HG03039 (cell line): ENCODE data around the gene PSMB2.

ENCODE experiments used
- ATAC-seq: cut with Tn5 transposase; IDR thresholded peaks from one replicate; pipeline ENCODE4 v1.9.1; 2021; ENCODE audit warnings: mild to moderate bottlenecking, moderate library complexity; ENCODE audit not compliant: unreplicated experiment

Gene PSMB2

GRCh38 chr1:35573198-35574124, 67.9 kb downstream of the PSMB2 start, which contains the start of gene TFAP2E:
Gene TFAP2E, plus strand, starts transcription at chr1:35573314. Its CDS starts 264 bp downstream, at chr1:35573578.
- ATAC-seq, result no peak

GRCh38 chr1:35572296-35572695, 69.0 kb downstream of the PSMB2 start:
- no peak for ATAC-seq

DNA sequence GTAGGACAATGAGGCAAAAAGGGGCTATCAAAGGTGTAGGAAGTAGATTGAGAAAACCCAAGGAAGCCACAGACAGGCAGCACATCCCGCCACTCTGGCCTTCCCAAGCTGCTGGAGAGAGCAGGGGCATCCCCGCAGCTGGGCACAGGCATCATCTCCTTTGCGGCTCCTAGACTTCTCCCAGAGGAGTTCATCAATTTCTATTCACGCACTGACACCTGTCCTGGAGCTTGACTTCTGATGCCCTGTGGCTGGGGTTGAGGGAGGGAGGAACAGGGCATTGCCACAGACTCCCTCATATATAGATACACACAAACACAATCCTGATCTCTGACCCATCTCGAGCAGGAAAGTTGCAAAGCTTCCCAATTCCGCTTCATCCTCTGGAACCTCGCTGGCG, 70.1 kb downstream of the PSMB2 start:
- no peak for ATAC-seq

GRCh38 chr1:35570589-35571137, 70.7 kb downstream of the PSMB2 start:
- no peak for ATAC-seq

DNA sequence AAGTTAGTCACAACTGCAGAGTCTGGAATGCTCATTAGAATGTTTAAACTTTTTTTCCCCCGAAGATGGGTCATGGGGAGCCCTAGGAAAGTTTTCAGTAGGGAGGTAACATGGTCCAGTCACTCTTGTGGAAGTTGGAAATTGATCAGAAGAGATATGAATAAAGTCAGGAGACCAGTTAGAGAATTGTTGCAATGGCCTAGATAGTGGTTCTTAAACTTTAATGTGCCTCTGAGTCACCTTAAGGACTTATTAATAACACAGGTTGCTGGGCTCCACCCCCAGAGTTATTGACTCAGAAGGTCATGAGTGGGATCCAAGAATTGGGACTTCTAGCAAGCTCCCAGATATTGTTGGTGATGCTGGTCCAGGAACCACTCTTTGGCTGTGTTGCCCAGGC, 71.4 kb downstream of the PSMB2 start:
- ATAC-seq, result no peak

- ATAC-seq, result no peak
Measured at GRCh38 chr1:35568975-35569395, 72.3 kb downstream of the PSMB2 start.

DNA sequence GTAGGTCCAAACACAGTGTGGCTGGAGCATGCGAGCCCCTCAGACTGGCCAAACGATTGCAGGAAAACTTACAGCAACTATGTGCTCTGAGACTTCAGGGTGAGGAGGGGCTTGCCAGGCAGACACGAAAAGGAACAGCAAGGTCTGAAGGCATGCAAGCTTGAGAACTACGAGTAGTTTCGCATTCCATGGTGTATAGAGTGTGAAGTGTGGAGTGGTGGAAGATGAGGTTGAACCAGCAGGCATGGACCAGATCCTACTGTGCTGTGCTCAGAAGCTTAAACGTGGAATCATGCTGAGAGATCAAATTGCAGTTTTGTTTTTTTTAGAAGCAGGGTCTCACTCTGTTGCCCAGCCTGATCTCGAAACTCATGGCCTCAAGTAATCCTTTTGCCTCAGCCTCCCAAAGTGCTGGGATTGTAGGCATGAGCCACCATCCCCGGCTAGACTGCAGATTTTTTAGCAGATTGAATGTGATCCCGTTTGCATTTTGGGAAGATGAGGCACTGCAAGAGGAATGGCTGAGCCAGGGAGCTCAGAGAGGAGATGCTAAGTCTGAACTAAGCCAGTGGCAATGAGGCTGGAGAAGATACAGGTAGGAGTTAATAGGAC, 73.3 kb downstream of the PSMB2 start:
- ATAC-seq, result no peak

- ATAC-seq, result no peak
Measured at GRCh38 chr1:35565742-35566133, 75.6 kb downstream of the PSMB2 start.

GRCh38 chr1:35564884-35565741, 76.2 kb downstream of the PSMB2 start:
- ATAC-seq, result no peak

DNA sequence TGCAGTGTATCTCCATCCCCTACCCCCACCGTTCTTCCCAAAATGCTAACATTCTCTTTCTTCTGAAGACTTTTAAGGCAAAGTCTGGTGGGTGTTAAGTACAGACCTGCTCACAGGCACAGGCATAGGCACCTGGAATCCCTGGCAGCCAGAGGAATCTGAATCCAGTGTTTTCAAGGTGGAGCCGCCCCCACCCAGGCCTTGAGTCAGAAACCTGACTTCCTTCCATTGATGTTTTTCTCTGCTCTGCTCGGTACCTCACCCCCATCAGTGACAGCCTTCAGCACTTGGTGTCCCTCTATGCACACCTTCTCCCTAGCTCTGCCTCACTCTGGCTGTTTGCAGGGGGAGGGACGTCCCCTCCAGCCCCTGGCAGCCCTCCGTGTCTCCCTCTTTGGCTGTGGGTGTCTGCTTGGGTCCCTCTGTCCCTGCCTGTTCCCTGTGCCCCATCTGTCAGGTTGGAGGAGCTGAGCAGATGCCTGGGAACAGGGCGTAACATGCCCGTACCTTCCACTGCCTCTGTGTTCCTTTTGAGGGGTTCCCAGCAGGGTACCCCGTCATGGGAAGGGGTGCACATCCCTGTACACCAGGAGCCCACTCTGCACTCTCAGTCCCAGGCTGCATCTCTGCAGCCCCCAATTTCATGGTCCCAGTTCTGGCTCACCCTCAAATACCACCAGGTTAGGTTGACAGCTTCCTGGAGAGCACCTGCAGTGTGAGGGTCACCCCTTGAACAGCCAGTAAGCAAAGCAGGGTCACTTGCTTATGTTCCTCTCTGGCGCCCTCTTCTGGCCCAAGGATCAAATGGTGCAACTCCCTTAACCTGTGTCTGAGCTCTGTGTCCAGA, 77.1 kb downstream of the PSMB2 start:
- ATAC-seq, result no peak

DNA sequence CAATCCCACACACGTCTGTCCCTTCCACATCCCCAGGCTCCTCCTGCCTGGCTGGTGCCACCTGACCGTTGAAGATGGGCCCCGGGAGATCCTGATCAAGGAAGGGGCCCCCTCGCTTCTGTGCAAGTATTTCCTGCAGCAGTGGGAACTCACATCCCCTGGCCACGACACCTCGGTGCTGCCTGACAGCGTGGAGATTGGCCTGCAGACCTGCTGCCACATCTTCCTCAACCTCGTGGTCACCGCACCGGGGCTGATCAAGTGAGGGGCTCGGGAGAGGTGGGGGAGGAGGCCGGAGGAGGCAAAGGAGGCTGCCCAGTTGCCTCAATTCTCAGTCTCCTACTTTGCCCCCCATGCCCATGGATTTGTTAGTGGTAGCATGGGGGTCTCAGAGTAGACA, 78.2 kb downstream of the PSMB2 start:
- ATAC-seq, result no peak

DNA sequence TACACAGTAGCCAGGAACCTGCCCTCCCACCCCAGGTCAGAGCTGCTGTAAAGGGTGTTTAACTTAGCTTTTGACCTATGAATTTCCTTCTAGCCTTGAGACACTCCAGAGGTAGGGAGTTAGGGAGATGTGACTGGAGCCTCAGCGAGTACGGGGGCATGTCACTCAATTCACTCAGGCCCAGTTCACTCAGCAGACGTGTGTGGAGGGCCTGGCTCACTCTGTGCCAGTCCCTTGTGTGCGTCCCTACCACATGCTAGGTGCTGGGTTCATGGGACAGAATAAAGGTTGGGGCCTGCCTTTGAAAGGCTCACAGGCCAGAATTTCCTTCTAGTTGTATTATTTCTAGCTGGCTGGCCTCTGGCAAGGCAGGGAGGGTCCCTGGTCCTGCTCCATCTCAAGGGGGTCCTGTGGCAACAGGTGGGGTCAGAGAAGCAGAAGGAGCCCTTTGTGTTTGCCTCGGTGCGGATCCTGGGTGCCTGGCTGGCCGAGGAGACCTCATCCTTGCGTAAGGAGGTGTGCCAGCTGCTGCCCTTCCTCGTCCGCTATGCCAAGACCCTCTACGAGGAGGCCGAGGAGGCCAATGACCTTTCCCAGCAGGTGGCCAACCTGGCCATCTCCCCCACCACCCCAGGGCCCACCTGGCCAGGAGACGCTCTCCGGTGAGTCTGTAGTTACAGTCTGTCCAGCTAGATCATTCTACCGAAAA, 79.2 kb downstream of the PSMB2 start:
- no peak for ATAC-seq

DNA sequence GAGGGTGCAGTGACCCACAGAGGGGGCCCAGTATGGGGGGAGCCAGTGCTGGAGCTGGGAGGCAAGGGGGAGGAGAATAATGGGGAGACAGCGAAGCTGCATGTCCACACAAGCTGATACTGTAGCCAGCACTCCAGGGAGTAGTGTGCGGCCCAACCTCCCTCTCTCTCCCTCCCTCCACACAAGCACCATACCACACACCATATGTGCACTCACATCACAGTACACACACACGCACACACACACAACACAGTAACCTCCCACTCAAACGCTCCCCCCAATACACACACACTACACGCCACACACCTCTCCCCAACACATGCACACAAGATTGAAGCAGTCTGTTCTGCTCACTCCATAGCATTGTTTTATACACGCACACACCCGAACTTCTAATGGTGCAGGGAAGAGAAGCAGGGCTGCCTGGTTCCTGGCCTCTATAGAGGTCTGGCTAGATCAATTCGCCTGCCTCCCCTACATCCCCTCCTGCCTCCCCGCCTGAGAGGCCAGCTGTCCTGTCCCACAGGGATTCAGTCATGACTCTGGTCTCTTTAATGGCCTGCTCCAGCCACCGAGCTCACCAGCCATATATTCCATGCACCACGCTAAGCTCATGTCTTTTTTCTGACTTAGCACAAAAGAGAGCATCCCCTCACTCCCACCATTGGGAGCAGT, 79.9 kb downstream of the PSMB2 start:
- no peak for ATAC-seq

DNA sequence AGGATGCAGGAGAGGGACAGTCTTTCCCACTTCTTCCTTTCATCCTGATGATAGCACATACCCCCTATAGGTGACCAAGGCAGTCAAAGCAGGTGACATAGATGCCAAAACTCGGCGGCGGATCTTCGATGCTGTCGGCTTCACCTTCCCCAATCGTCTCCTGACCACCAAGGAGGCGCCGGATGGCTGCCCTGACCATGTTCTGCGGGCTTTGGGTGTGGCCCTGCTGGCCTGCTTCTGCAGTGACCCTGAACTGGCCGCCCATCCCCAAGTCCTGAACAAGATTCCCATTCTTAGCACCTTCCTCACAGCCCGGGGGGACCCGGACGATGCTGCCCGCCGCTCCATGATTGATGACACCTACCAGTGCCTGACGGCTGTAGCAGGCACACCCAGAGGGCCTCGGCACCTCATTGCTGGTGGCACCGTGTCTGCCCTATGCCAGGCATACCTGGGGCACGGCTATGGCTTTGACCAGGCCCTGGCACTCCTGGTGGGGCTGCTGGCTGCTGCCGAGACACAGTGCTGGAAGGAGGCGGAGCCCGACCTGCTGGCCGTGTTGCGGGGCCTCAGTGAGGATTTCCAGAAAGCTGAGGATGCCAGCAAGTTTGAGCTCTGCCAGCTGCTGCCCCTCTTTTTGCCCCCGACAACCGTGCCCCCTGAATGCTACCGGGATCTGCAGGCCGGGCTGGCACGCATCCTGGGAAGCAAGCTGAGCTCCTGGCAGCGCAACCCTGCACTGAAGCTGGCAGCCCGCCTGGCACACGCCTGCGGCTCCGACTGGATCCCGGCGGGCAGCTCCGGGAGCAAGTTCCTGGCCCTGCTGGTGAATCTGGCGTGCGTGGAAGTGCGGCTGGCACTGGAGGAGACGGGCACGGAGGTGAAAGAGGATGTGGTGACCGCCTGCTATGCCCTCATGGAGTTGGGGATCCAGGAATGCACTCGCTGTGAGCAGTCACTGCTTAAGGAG, 80.8 kb downstream of the PSMB2 start:
- ATAC-seq, result no peak

DNA sequence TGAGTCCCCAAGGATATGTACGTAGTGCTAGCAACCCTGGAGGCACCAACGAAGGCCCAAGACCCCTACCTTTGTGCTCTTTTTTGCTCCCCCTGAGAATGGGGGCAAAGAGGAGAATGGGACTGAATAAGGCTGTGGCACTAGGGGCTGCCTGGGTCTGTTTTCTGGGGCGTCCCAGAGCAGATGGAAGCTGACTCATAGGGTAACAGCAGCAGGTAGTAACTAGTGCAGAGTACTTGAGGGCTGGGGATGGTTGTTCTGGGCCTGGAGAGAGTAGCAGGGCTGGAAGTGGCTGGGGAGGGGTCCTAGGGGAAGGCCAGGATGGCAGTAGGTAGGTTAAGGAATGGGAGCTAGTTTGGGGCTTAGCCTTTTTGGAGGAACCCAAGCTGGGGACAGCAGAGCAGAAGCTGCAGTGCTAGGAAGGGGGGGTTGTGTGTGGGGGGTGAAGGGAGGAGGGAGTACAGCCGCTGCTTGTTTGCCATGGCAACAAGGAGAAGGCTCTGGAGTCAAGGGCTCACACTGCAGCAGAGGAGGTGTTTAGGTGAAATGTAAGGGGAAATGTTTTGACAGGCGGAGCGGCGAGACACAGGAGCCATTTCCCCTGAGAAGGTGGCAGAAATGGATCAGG, 81.9 kb downstream of the PSMB2 start:
- ATAC-seq, result no peak

DNA sequence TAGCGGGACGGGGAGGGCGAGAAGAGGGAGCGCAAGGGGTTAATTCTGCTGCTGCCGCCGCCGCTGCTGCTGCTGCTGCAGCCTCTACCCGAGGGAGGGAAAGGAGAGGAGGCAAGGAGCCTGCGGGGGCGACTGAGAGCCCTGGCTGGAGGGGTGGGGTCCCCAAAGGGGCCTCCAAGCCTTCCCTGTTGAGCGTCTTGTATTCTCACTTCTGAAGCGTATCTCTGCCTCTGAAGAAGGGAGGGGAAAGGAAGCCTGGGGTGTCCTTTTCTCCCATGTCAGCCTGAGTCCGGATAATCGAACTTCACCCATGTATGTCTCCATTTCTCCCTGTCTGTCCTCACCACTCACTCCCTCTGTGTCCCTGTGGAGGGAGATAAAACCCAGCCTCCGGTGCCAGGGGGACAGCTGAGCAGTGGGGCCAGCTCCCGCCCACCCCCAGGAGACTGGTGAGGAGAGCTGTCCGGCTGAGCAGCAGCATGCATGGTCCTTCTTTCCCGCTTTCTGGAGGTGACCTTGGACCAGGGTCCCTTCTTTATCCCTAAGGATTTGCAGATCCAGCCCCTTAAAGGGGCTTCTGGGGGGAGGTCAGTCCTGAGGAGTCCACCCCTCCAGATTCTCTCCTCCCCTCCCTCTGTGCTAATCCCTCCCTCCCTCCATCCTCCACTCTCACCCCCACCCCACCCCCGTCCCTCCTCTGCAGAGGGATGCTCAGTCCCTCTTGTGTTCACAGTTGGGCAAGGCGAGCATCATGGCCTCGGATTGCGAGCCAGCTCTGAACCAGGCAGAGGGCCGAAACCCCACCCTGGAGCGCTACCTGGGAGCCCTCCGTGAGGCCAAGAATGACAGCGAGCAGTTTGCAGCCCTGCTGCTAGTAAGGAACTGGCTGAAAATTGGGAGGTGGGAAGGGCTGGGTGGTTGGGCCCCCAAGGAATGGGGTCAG, 82.7 kb downstream of the PSMB2 start:
- ATAC-seq, result no peak
